Activated naive CD4-positive, alpha-beta T cell treated with anti-CD3 and anti-CD28 coated beads, Interleukin-2, amount 50 U/mL, for 72 hours (primary cell): ENCODE results near the gene PLA2G4F. TPM values are rescaled to one million over a fixed set of nuclear protein-coding genes. Genes with fewer than 3 reads are reported as not detected.

Experiments
- total RNA-seq, 2 donors: library from RNA; stranded (reverse); gene quantifications; one replicate each; pipeline ENCODE4 v1.2.3, GENCODE V29; 2022

Gene PLA2G4F
- total RNA-seq, 2 donors from 2014 or later: not detected

Other genes with a start within 250 kb of the PLA2G4F start
- 10 to 100 TPM; 25.3 to 60.0 TPM for gene EHD4, start 184.1 kb downstream of the PLA2G4F start, total RNA-seq
- not detected for gene PLA2G4E, start 135.6 kb downstream of the PLA2G4F start, total RNA-seq
- not detected for gene PLA2G4D, start 62.1 kb downstream of the PLA2G4F start, total RNA-seq
- gene VPS39, start 51.7 kb upstream of the PLA2G4F start, total RNA-seq: 10 to 100 TPM; 55.2 to 90.7 TPM
- 10 to 100 TPM; 25.0 to 32.4 TPM for gene GANC, start 116.6 kb upstream of the PLA2G4F start, total RNA-seq
- gene TMEM87A, start 116.8 kb upstream of the PLA2G4F start, total RNA-seq: 10 to 100 TPM; 35.9 to 45.2 TPM
- 1 to 10 TPM; 1.0 to 4.3 TPM for gene CAPN3, start 202.9 kb upstream of the PLA2G4F start, total RNA-seq